HG03342 (cell line): ENCODE measurements around the gene KSR2.

Source experiments
- ATAC-seq: cut with Tn5 transposase; IDR thresholded peaks from one replicate; pipeline ENCODE4 v1.9.1; 2021; ENCODE audit warnings: mild to moderate bottlenecking, moderate library complexity; ENCODE audit not compliant: unreplicated experiment

The KSR2 gene

GRCh38 chr12:117589021-117589420 lies 379.8 kb downstream of the KSR2 start:
- no peak for ATAC-seq

GRCh38 chr12:117587631-117588287 lies 381.0 kb downstream of the KSR2 start:
- ATAC-seq = peak; percentile 52

- no peak for ATAC-seq
These were observed 385.0 kb downstream of the KSR2 start for GRCh38 chr12:117583677-117584225.

- no peak for ATAC-seq
These were observed 385.7 kb downstream of the KSR2 start for GRCh38 chr12:117583092-117583491.

GRCh38 chr12:117582135-117582784 lies 386.5 kb downstream of the KSR2 start:
- no peak for ATAC-seq

- no peak for ATAC-seq
These were observed 388.1 kb downstream of the KSR2 start for GRCh38 chr12:117580718-117581062.

GRCh38 chr12:117580015-117580717 lies 388.6 kb downstream of the KSR2 start:
- no peak for ATAC-seq

- ATAC-seq = no peak
These were observed 391.6 kb downstream of the KSR2 start for GRCh38 chr12:117577122-117577657.

GRCh38 chr12:117576053-117576452 lies 392.7 kb downstream of the KSR2 start:
- no peak for ATAC-seq

- no peak for ATAC-seq
These were observed 394.1 kb downstream of the KSR2 start for GRCh38 chr12:117574655-117575054.

GRCh38 chr12:117572755-117573154 lies 396.0 kb downstream of the KSR2 start:
- ATAC-seq = no peak

GRCh38 chr12:117571321-117571720 lies 397.5 kb downstream of the KSR2 start:
- ATAC-seq = no peak

GRCh38 chr12:117570608-117571007 lies 398.2 kb downstream of the KSR2 start:
- no peak for ATAC-seq

- ATAC-seq = no peak
These were observed 401.1 kb downstream of the KSR2 start for GRCh38 chr12:117567644-117568216.

- ATAC-seq = no peak
These were observed 403.9 kb downstream of the KSR2 start for GRCh38 chr12:117564881-117565280.

- no peak for ATAC-seq
These were observed 405.1 kb downstream of the KSR2 start for GRCh38 chr12:117563706-117564105.

GRCh38 chr12:117563007-117563406 lies 405.8 kb downstream of the KSR2 start:
- ATAC-seq = no peak

- ATAC-seq = no peak
These were observed 406.8 kb downstream of the KSR2 start for GRCh38 chr12:117561990-117562389.

- no peak for ATAC-seq
These were observed 408.8 kb downstream of the KSR2 start for GRCh38 chr12:117559978-117560377.

GRCh38 chr12:117555889-117556288 lies 412.9 kb downstream of the KSR2 start:
- ATAC-seq = no peak

GRCh38 chr12:117552971-117553370 lies 415.8 kb downstream of the KSR2 start:
- ATAC-seq = no peak
